ENCODE data around the gene IPO7.

IPO7 gene

DNA sequence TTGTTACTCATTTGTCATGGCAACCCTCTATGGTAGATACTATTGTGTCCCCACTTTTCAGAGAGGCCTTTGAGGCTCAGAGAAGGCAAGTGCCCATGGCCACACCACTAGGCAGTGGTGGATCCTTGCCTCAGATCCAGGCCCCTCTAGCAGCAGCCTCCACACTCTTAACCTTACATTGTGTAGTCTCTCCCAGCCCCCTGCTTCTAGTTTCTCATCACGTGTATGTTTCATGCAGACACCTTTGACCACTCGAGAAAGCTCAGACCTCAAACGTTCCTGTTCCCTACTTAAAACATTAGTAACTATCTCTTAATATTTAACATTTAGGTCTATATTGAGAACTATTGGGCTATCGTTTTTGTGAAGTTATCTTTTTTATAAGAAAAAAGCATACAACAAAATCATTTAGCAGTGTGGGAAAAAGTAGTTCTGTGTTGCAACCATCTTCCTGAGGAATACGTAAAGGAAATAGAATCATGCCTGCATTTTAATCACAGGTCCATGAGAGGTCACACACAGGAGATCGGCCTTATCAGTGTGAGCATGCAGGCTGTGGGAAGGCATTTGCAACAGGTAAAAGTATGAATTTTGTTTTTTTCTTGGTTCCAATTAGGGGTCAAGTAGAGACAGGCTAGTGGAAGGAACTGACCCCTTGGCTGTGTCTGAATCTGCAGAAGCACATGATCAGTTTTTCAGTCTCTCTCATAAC is 111.5 kb downstream of the IPO7 start:
- DNase-seq, result no peak
